T-helper 2 cell treated with Interferon-gamma antibody and Interleukin-4, amounts not matched to agents 5 μg/mL and 100 μg/mL, for 36 hours (primary cell): ENCODE measurements around the gene GMPPA.

Experiments
- DNase-seq: peaks from one replicate; pipeline ENCODE4 v3.0.0; 2021; ENCODE audit warnings: low spot score
- H3K27ac Mint-ChIP-seq: one replicate; pipeline ENCODE4 v1.8.0; 2021; ENCODE audit warnings: mild to moderate bottlenecking, mixed read lengths
- H3K27me3 Mint-ChIP-seq: one replicate; pipeline ENCODE4 v1.8.0; 2021; ENCODE audit warnings: low read depth, mixed read lengths
- H3K36me3 Mint-ChIP-seq: one replicate; pipeline ENCODE4 v1.8.0; 2021; ENCODE audit warnings: low read depth, mixed read lengths
- H3K4me1 Mint-ChIP-seq: one replicate; pipeline ENCODE4 v1.8.0; 2021; ENCODE audit warnings: low read depth, mixed read lengths
- H3K4me3 Mint-ChIP-seq: one replicate; pipeline ENCODE4 v1.8.0; 2022; ENCODE audit warnings: mild to moderate bottlenecking, moderate library complexity, mixed read lengths
- H3K9me3 Mint-ChIP-seq: one replicate; pipeline ENCODE4 v1.8.0; 2021; ENCODE audit warnings: mixed read lengths

The GMPPA gene

DNA sequence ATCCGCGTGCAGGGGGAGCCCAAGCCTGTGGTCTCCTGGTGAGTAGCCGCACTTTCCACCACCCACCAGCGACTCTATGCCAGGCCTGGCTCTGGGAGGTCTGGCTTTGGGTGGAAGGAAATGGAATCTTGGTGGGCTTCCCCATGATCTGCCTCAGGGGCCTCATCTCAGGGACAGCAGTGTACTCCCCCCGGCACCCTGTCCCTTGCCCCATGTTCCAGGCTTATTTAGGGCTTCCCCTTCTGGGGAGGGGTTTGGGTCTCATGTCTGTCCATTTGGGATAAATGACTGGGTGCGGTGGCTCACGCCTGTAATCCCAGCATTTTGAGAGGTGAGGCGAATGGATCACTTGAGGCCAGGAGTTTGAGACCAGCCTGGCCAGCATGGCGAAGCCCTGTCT, 36.3 kb upstream of the GMPPA start:
- no peaks in the 10 kb centered on the region for H3K36me3 Mint-ChIP-seq
- DNase-seq: no peak
- H3K27ac Mint-ChIP-seq: no peak overlapping the region
- H3K27me3 Mint-ChIP-seq: no peaks in the 10 kb centered on the region
- H3K9me3 Mint-ChIP-seq: no peaks in the 10 kb centered on the region
- H3K4me3 Mint-ChIP-seq: no peak overlapping the region
- H3K4me1 Mint-ChIP-seq: no peaks in the 10 kb centered on the region

DNA sequence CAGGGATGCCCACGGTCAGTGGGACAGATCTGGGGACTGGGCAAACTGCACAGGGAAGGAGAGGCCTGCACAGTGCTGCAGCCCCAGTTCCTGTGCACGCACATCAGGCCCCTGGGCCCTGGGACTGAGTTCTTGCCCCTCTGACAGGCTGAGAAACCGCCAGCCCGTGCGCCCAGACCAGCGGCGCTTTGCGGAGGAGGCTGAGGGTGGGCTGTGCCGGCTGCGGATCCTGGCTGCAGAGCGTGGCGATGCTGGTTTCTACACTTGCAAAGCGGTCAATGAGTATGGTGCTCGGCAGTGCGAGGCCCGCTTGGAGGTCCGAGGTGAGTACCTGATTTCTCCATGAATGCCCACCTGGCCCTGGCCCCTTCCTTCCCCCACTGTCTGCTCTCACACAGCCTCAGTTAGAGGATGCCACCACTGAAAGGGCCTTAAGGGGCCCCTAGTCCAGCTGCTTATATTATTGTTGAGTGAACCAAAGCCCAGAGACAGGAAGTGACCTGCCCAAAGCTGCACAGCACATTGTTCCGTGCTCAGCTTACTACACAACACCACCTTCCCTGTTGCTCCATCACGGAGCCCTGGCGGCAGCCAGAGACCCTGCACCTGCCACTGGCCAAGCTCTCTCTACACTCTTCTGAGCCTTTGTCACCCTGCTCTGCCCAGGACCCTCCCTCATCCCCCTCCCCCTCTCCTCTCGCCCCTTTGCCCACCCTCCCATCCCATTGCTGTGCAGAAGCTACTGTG, 34.2 kb upstream of the GMPPA start:
- no peak for DNase-seq
- no peaks in the 10 kb centered on the region for H3K4me1 Mint-ChIP-seq
- H3K4me3 Mint-ChIP-seq: no peak overlapping the region
- no peaks in the 10 kb centered on the region for H3K27me3 Mint-ChIP-seq
- no peak overlapping the region for H3K27ac Mint-ChIP-seq
- H3K9me3 Mint-ChIP-seq: no peaks in the 10 kb centered on the region
- H3K36me3 Mint-ChIP-seq: no peaks in the 10 kb centered on the region

DNA sequence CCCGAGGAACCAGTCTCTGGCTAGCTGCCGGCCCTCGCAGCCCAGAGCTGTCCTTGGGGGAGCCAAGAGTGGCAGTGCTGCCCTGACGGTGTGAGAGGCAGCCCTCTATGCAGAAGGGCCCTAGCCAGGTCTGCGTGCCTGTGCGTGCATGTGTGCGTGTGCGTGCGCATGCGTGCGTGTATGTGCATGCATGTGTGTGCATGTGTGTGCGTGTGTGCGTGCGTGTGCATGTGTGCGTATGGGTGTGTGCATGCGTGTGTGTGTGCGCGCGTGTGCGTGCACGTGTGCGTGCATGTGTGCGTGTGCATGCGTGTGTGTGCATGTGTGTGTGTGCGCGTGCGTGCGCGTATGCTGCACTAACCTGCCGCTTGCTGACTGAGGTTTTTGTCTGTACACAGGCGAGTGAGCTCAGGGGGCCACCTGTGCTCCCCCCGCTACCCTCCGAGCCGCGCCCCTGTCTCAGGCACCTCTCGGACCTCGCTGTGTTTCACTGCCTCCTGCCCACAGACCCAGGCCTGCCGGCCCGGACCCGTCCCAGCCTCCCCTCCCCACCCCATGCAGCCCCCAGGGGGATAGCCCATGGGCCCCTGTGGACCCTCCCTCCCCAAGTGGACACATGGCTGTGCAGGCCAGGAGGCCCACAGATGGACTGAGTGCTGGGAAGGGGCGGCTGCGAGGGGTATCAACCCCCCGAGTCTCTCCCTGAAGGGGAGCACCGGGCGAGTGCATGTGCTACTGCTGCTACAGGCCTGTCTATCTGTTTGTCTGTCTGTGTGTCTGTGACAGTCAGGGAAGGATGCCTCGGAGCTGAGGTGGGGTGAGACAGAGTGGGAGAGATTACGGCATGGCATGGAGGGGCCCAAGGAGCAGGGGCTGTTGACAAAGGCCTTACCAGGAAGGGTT, 32.8 kb upstream of the GMPPA start:
- DNase-seq: no peak
- H3K4me3 Mint-ChIP-seq: no peak overlapping the region
- H3K4me1 Mint-ChIP-seq: no peaks in the 10 kb centered on the region
- H3K27me3 Mint-ChIP-seq: no peaks in the 10 kb centered on the region
- no peaks in the 10 kb centered on the region for H3K9me3 Mint-ChIP-seq
- H3K36me3 Mint-ChIP-seq: no peaks in the 10 kb centered on the region
- no peak overlapping the region for H3K27ac Mint-ChIP-seq

DNA sequence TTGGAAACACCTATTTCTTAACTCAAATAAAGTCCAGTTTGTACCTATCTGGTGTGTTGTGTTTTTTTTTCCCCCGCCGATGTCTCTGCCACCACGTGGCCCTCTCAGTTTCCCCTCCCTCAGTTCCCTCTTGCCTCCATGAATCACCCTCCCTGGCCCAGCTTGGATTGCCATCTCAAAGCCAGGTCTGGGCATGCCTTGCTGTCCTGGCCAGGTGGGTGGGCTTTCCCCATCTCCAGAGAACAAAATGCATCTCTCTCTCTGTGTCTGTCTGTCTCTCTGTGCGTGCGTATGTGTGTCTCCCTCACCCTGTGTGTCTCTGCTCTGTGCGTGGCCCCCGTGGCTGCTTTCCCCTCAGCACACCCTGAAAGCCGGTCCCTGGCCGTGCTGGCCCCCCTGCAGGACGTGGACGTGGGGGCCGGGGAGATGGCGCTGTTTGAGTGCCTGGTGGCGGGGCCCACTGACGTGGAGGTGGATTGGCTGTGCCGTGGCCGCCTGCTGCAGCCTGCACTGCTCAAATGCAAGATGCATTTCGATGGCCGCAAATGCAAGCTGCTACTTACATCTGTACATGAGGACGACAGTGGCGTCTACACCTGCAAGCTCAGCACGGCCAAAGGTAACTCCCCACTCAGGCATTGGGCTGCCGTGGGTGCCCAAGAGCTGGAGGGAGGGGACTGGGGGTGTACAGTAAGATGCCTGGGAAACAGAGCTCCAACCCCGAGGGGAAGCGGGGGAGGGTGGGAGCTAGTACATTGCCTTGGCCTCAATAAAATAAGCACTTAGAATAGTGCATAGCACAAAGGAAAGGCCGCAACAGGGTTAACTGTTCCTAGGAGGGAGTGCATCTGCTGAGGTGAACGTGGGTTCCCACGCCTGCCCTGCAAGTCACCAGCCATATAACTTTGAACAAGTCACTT, 31.6 kb upstream of the GMPPA start:
- no peak for DNase-seq
- H3K27ac Mint-ChIP-seq: no peak overlapping the region
- no peaks in the 10 kb centered on the region for H3K36me3 Mint-ChIP-seq
- H3K27me3 Mint-ChIP-seq: no peaks in the 10 kb centered on the region
- H3K9me3 Mint-ChIP-seq: no peaks in the 10 kb centered on the region
- H3K4me1 Mint-ChIP-seq: no peaks in the 10 kb centered on the region
- no peak overlapping the region for H3K4me3 Mint-ChIP-seq

DNA sequence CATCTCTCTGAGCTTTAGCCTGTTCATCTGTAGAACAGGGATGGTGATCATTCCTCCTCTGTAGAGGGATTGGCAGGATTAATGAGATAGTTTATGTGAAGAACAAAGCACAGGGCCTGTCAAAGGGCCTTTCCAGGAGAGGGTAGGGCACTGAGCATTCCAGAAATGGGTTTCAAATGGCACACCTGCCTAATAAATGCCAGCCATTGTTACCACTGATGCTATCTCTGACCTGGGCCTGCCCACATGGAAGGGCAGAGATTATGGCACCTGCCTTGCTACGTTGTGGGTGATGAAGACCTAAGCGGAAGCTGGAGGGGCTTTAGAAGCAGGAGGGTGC, 31.0 kb upstream of the GMPPA start:
- H3K27me3 Mint-ChIP-seq: no peaks in the 10 kb centered on the region
- no peak overlapping the region for H3K27ac Mint-ChIP-seq
- no peak overlapping the region for H3K4me3 Mint-ChIP-seq
- no peaks in the 10 kb centered on the region for H3K36me3 Mint-ChIP-seq
- H3K4me1 Mint-ChIP-seq: no peaks in the 10 kb centered on the region
- DNase-seq: no peak
- no peaks in the 10 kb centered on the region for H3K9me3 Mint-ChIP-seq

DNA sequence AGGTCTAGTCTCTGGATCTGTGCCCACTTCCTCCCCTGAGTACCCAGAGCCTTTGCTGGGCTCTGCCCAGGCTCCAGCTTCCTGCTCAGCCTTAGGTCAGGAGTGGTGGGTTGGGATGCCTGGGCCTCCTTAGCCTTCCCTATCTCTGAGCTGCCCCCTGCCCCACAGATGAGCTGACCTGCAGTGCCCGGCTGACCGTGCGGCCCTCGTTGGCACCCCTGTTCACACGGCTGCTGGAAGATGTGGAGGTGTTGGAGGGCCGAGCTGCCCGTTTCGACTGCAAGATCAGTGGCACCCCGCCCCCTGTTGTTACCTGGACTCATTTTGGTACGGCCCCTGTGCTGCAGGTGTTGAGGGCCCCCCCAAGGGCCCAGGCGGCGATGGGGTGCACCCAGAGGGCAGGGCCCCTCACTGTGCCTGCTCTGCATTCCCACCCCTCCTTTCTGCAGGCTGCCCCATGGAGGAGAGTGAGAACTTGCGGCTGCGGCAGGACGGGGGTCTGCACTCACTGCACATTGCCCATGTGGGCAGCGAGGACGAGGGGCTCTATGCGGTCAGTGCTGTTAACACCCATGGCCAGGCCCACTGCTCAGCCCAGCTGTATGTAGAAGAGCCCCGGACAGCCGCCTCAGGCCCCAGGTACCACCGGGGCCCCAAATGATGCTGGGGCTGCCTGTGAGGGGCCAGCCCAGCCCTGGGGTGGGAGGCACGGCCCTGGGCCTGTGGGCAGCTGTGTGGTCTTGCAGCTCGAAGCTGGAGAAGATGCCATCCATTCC, 30.1 kb upstream of the GMPPA start:
- Mint-ChIP-seq H3K36me3 (no peaks in the 10 kb centered on the region), H3K27ac (no peak overlapping the region), H3K4me1 (no peaks in the 10 kb centered on the region), H3K27me3 (no peaks in the 10 kb centered on the region), H3K4me3 (no peak overlapping the region), H3K9me3 (no peaks in the 10 kb centered on the region)
- no peak for DNase-seq

DNA sequence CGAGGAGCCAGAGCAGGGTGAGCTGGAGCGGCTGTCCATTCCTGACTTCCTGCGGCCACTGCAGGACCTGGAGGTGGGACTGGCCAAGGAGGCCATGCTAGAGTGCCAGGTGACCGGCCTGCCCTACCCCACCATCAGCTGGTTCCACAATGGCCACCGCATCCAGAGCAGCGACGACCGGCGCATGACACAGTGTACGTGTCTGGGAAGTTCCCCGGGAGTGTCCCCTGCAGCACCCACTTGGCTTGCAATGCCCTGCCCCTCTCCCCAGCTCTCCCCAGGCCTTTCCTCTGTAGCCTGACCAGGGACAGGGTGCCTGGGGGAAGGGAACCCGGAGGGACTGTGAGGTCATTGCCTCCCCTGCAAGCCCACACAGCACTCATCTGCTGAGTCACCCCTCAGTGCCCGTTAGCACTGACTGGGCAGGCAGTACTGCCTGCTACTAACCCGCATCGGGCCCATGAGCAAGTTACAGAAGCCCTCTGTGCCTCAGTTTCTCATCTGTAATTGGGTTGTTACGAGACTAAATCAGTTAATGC, 29.4 kb upstream of the GMPPA start:
- Mint-ChIP-seq H3K4me1 (no peaks in the 10 kb centered on the region), H3K9me3 (no peaks in the 10 kb centered on the region), H3K27ac (no peak overlapping the region), H3K36me3 (no peaks in the 10 kb centered on the region), H3K4me3 (no peak overlapping the region), H3K27me3 (no peaks in the 10 kb centered on the region)
- no peak for DNase-seq

DNA sequence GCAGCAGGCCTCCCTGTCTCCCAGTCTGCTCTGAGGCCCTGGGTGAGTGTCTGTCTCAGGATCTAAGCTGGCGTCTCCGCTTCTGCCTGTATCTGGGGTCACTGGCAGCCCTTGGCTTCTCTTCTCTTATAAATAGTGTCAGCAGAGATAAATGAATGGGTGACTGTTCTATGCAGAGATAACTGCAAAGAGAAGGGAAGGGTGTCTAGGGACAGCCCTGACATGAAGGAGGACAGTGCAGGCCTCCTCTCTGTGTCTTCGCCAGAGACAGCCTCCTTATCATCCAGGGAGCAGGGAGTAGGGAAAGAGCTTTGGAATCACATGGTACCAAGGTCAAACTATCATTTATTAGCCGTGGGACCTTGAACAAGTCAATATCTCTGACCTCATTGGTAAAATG, 28.3 kb upstream of the GMPPA start:
- DNase-seq: no peak
- no peak overlapping the region for H3K27ac Mint-ChIP-seq
- H3K4me3 Mint-ChIP-seq: no peak overlapping the region
- H3K27me3 Mint-ChIP-seq: no peaks in the 10 kb centered on the region
- H3K36me3 Mint-ChIP-seq: no peaks in the 10 kb centered on the region
- H3K9me3 Mint-ChIP-seq: no peaks in the 10 kb centered on the region
- H3K4me1 Mint-ChIP-seq: no peaks in the 10 kb centered on the region

DNA sequence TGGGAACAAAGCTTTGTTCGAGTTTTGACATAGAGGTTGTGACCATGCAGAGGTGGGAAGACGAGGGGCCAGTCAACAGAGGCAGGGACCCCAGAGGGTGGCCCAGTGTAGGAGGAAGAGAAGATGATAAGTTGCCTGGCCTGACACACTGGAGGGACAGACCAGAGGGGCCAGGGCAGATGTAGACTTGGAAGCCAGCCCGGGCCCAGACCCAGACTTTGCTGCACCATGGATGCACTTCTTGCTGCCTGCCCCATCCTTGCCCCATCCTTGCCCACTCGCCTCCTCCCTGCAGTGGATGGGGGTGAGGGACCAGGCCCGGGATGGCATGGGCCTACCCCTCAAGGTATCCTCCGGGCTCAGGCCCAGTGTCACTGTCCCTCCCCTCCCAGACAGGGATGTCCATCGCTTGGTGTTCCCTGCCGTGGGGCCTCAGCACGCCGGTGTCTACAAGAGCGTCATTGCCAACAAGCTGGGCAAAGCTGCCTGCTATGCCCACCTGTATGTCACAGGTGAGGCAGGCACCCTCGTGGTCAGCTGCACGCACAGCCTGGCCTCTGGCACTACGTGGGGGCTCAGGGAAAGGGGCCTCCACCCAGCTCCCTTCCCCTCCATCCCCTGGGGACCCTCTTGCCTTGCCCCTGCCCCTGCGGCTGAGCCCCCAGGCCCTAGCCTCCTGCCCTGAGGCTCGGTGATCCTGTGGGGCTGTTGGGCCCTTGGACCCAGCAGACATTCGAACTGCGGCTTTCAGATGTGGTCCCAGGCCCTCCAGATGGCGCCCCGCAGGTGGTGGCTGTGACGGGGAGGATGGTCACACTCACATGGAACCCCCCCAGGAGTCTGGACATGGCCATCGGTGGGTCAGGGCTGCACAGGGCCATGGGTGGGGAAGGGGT, 27.0 kb upstream of the GMPPA start:
- Mint-ChIP-seq H3K4me1 (no peaks in the 10 kb centered on the region), H3K27ac (no peak overlapping the region), H3K4me3 (no peak overlapping the region), H3K27me3 (peaks cover 3% of the 10 kb centered on the region), H3K36me3 (no peaks in the 10 kb centered on the region), H3K9me3 (no peaks in the 10 kb centered on the region)
- no peak for DNase-seq

DNA sequence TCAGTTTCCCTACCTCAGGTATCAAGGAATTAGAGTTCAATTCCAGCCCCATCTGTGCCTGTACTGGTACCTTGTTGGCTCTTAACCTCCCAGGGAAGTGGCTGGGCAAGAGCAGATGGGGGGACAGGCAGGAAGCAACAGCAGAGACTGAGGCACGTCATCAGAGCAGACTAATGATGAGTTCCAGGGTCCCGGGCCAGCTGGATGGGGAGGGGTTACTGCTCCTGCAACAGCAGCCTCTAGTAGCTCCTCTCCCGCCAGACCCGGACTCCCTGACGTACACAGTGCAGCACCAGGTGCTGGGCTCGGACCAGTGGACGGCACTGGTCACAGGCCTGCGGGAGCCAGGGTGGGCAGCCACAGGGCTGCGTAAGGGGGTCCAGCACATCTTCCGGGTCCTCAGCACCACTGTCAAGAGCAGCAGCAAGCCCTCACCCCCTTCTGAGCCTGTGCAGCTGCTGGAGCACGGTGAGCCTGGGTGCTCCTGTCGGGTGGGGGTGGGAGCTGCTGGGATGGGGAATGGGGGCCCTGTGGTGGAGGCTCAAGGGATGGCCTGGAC, 26.0 kb upstream of the GMPPA start:
- Mint-ChIP-seq H3K9me3 (no peaks in the 10 kb centered on the region), H3K27ac (no peak overlapping the region), H3K4me3 (no peak overlapping the region), H3K4me1 (no peaks in the 10 kb centered on the region), H3K27me3 (peaks cover 3% of the 10 kb centered on the region), H3K36me3 (no peaks in the 10 kb centered on the region)
- no peak for DNase-seq

DNA sequence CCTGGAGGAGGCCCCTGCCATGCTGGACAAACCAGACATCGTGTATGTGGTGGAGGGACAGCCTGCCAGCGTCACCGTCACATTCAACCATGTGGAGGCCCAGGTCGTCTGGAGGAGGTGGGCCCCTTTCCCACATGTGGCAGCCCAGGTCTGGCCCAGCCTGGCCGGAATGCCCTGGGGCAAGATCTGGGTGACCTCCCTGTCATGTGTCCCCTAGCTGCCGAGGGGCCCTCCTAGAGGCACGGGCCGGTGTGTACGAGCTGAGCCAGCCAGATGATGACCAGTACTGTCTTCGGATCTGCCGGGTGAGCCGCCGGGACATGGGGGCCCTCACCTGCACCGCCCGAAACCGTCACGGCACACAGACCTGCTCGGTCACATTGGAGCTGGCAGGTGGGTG, 25.2 kb upstream of the GMPPA start:
- no peak overlapping the region for H3K27ac Mint-ChIP-seq
- no peaks in the 10 kb centered on the region for H3K9me3 Mint-ChIP-seq
- H3K4me3 Mint-ChIP-seq: no peak overlapping the region
- no peaks in the 10 kb centered on the region for H3K4me1 Mint-ChIP-seq
- H3K27me3 Mint-ChIP-seq: peaks cover 3% of the 10 kb centered on the region
- no peak for DNase-seq
- H3K36me3 Mint-ChIP-seq: no peaks in the 10 kb centered on the region

DNA sequence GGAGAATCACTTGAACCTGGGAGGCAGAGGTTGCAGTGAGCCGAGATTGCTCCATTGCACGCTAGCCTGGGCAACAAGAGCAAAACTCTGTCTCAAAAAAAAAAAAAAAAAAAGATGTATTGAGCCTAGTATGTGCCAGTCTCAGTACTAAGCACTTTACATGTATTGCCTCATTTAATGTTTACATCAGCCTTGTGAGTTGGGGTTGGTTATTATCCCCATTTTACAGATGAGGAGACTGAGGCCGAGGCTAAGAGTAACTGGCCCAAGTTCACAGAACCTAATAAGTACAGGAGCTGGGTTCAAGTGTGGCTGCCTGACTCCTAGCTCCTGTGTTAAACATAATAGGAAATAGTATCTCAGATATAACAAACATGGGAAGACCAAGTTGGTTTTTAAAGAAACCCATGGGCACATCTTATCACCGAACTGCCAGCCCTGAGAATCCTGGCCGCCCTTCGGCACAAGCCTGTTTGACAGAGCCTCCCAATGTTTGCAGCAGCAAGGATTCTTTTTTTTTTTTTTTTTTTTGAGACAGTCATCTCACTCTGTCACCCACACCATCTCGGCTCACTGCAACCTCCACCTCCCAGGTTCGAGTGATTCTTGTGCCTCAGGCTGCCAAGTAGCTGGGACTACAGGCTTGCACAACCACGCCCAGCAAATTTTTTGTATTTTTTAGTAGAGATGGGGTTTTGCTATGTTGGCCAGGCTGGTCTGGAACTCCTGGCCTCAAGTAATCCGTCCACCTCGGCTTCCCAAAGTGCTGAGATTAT, 24.2 kb upstream of the GMPPA start:
- H3K4me1 Mint-ChIP-seq: no peaks in the 10 kb centered on the region
- H3K36me3 Mint-ChIP-seq: no peaks in the 10 kb centered on the region
- no peak for DNase-seq
- no peak overlapping the region for H3K27ac Mint-ChIP-seq
- peaks cover 6% of the 10 kb centered on the region for H3K27me3 Mint-ChIP-seq
- no peak overlapping the region for H3K4me3 Mint-ChIP-seq
- H3K9me3 Mint-ChIP-seq: no peaks in the 10 kb centered on the region
